Fibroblast of mammary gland (primary cell): Measurements from ENCODE around the gene NOS1AP.
A peak's percentile ranks its signal among the peaks of the same experiment; 100 is the strongest.

Experiments used
- DNase-seq: peaks from one replicate; pipeline ENCODE4 v3.0.0-alpha.2; 2010; ENCODE audit warnings: low read depth
- H3K4me3 ChIP-seq: 2 replicates; pipeline ENCODE4 v1.5.1; 2011; ENCODE audit warnings: low read depth, mild to moderate bottlenecking, low read length, moderate library complexity; ENCODE audit not compliant: control insufficient read depth
- CTCF ChIP-seq: conservative IDR thresholded peaks from 2 replicates; pipeline ENCODE4 v1.5.1; 2011; ENCODE audit warnings: low read depth, low read length, inconsistent platforms; ENCODE audit not compliant: control insufficient read depth, insufficient read depth

The NOS1AP gene

GRCh38 chr1:162317621-162318020, 248.1 kb downstream of the NOS1AP start:
- no peak overlapping the region for H3K4me3 ChIP-seq
- no peak for TF ChIP-seq CTCF
- no peak for DNase-seq

- H3K4me3 ChIP-seq, result no peak overlapping the region
- peak; percentile 71 for DNase-seq
- TF ChIP-seq CTCF, result no peak
These were observed 250.1 kb downstream of the NOS1AP start for GRCh38 chr1:162319493-162320175.

GRCh38 chr1:162321809-162322422, 252.4 kb downstream of the NOS1AP start:
- TF ChIP-seq CTCF, result no peak
- H3K4me3 ChIP-seq, result no peak overlapping the region
- no peak for DNase-seq

- DNase-seq, result no peak
- H3K4me3 ChIP-seq, result no peak overlapping the region
- no peak for TF ChIP-seq CTCF
These were observed 253.5 kb downstream of the NOS1AP start for GRCh38 chr1:162323023-162323422.

- no peak for DNase-seq
- H3K4me3 ChIP-seq, result no peak overlapping the region
- no peak for TF ChIP-seq CTCF
These were observed 254.9 kb downstream of the NOS1AP start for GRCh38 chr1:162324396-162324795.

GRCh38 chr1:162326559-162326958, 257.1 kb downstream of the NOS1AP start:
- DNase-seq, result no peak
- no peak overlapping the region for H3K4me3 ChIP-seq
- TF ChIP-seq CTCF, result no peak
